DOHH2 (cell line): Measurements from ENCODE around the gene CRLF1.
A peak's percentile ranks its signal among the peaks of the same experiment; 100 is the strongest.

Source experiments
- H3F3A ChIP-seq: fragments of 200-600 bp; sonication (generic), shearing (Covaris generic); 2 replicates; pipeline ENCODE4 v1.6.0; 2016; ENCODE audit warnings: antibody characterized with exemption, mild to moderate bottlenecking; ENCODE audit not compliant: control insufficient read depth, insufficient read depth
- H3K27ac ChIP-seq: fragments of 200-600 bp; sonication (generic); 2 replicates; pipeline ENCODE4 v1.5.1; 2014; ENCODE audit warnings: low read depth, mild to moderate bottlenecking, low read length, moderate library complexity
- H3K27me3 ChIP-seq: fragments of 200-600 bp; sonication (generic); 2 replicates; pipeline ENCODE4 v1.6.1; 2014; ENCODE audit warnings: mild to moderate bottlenecking, low read length, mixed read lengths; ENCODE audit not compliant: control insufficient read depth
- H3K36me3 ChIP-seq: fragments of 200-600 bp; sonication (generic); 2 replicates; pipeline ENCODE4 v1.6.1; 2014; ENCODE audit warnings: mild to moderate bottlenecking, low read length, moderate library complexity, mixed read lengths; ENCODE audit not compliant: control insufficient read depth
- H3K4me1 ChIP-seq: fragments of 200-600 bp; sonication (generic); 2 replicates; pipeline ENCODE4 v1.6.1; 2014; ENCODE audit warnings: mild to moderate bottlenecking, low read length, mixed read lengths; ENCODE audit not compliant: control insufficient read depth
- H3K4me2 ChIP-seq: fragments of 200-600 bp; sonication (generic); 2 replicates; pipeline ENCODE4 v1.6.0; 2014; ENCODE audit warnings: mild to moderate bottlenecking, low read length, moderate library complexity
- H3K4me3 ChIP-seq: fragments of 200-600 bp; sonication (generic); 2 replicates; pipeline ENCODE4 v1.5.1; 2014; ENCODE audit warnings: mild to moderate bottlenecking, low read length, mixed read lengths
- H3K79me2 ChIP-seq: fragments of 200-600 bp; sonication (generic); 2 replicates; pipeline ENCODE4 v1.6.1; 2014; ENCODE audit warnings: mild to moderate bottlenecking, low read length, mixed read lengths; ENCODE audit not compliant: control insufficient read depth
- H3K9me2 ChIP-seq: fragments of 200-600 bp; sonication (generic); replicated peaks from 2 replicates; pipeline ENCODE4 v1.6.1; 2014; ENCODE audit warnings: mild to moderate bottlenecking, low read length, mixed read lengths; ENCODE audit not compliant: control insufficient read depth
- H3K9me3 ChIP-seq: fragments of 200-600 bp; sonication (generic); 2 replicates; pipeline ENCODE4 v1.6.1; 2014; ENCODE audit warnings: antibody characterized with exemption, low read length, mixed read lengths; ENCODE audit not compliant: control insufficient read depth, insufficient read depth
- H4K20me1 ChIP-seq: fragments of 200-600 bp; sonication (generic); 2 replicates; pipeline ENCODE4 v1.6.0; 2014; ENCODE audit warnings: low read depth, mild to moderate bottlenecking, antibody characterized with exemption, low read length, moderate library complexity; ENCODE audit not compliant: control insufficient read depth, insufficient read depth
- EZH2phosphoT487 ChIP-seq: fragments of 200-600 bp; sonication (generic); IDR thresholded peaks from 2 replicates; pipeline ENCODE4 v1.6.1; 2017; ENCODE audit warnings: borderline replicate concordance, mild to moderate bottlenecking, antibody characterized with exemption, low read length, moderate library complexity, mixed read lengths
- TF ChIP-seq, protein P1 (sequence below): fragments of 200-600 bp; sonication (generic); IDR thresholded peaks from one replicate; pipeline ENCODE4 v1.5.1; 2014; ENCODE audit warnings: antibody characterized with exemption, mild to moderate bottlenecking, low read depth, low read length; ENCODE audit not compliant: poor library complexity, severe bottlenecking

Gene CRLF1

DNA sequence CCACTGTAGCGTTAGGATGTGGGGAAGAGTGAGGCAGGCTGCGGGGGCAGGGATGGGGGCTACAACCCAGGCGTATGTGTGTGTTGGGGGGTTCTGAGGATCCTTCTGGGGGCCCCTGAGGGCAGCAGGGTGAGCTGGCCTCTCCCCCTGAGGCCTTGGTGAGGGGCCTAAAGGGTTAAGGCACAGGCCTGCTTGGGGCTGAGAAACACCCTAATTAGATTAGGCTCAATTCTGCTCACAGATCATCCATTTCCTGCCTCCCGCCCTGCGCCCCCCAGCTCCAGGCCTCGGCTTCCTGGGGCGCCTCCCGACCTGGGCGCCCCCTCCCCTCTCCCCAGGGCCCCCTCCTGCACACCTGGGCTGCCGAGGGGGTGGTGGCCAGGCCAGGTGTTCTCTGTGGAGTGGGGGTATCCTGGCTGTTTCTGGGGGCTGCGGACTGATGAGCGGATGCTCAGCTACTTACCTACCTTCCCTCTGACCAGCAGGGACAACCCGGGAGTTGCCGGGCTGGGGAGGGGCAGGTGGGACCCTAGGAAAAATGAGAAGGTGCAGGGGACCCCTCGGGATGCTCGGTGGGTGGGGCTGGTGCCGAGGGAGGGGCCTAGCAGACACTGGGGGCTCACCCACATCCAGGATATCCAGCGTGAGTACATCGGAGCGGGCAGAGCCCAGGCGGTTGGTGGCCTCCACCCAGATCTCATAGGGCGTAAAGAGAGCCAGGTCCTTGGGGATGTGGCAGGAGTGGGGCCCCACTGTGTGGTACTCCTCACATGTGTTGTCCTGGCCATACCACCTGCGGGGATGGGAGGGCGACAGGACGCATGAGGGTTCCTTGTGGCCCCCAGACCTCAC is 8.6 kb downstream of the CRLF1 start:
- Histone ChIP-seq H4K20me1 (no peaks in the 10 kb centered on the region), H3K4me2 (peak overlapping the region; percentile 14; the same call in 1 of the 2 replicates), H3K4me1 (peaks cover 32% of the 10 kb centered on the region), H3K27me3 (peaks cover 12% of the 10 kb centered on the region), H3K79me2 (no peaks in the 10 kb centered on the region; the same call in 1 of the 2 replicates), H3K36me3 (no peaks in the 10 kb centered on the region), H3K9me2 (no peaks in the 10 kb centered on the region), H3K4me3 (no peak overlapping the region), H3K9me3 (no peaks in the 10 kb centered on the region), H3F3A (no peaks in the 10 kb centered on the region), H3K27ac (no peak overlapping the region)
- TF ChIP-seq, protein P1, sequence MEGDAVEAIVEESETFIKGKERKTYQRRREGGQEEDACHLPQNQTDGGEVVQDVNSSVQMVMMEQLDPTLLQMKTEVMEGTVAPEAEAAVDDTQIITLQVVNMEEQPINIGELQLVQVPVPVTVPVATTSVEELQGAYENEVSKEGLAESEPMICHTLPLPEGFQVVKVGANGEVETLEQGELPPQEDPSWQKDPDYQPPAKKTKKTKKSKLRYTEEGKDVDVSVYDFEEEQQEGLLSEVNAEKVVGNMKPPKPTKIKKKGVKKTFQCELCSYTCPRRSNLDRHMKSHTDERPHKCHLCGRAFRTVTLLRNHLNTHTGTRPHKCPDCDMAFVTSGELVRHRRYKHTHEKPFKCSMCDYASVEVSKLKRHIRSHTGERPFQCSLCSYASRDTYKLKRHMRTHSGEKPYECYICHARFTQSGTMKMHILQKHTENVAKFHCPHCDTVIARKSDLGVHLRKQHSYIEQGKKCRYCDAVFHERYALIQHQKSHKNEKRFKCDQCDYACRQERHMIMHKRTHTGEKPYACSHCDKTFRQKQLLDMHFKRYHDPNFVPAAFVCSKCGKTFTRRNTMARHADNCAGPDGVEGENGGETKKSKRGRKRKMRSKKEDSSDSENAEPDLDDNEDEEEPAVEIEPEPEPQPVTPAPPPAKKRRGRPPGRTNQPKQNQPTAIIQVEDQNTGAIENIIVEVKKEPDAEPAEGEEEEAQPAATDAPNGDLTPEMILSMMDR = no peak
- no peak for TF ChIP-seq EZH2phosphoT487

DNA sequence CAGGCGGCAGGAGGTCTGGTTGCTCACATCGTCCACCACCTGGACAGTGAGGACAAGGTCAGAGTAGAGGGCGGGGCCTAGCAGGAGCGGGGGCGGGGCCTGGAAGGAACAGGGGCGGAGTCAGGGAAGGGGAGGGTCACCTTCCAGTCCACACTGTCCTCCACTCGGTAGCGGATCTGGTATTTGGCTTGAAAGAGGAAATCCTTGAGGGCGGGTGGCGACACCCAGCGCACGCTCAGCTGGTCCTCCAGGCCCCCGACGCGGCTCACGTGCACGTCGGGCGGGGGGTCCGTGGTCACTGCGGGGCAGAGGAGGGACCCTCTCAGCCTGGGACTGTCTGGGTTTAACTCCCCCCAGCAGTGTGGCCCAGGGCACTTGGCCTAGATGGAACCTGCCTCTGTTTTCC is 9.8 kb downstream of the CRLF1 start:
- H4K20me1 ChIP-seq = no peaks in the 10 kb centered on the region
- peaks cover 35% of the 10 kb centered on the region for H3K4me1 ChIP-seq
- H3K4me2 ChIP-seq = no peak overlapping the region
- H3K9me2 ChIP-seq = no peaks in the 10 kb centered on the region
- peaks cover 3% of the 10 kb centered on the region; the same call in 1 of the 2 replicates for H3F3A ChIP-seq
- TF ChIP-seq, protein P1 = no peak
- TF ChIP-seq EZH2phosphoT487 = no peak
- H3K27me3 ChIP-seq = peaks cover 5% of the 10 kb centered on the region
- no peak overlapping the region for H3K4me3 ChIP-seq
- no peak overlapping the region for H3K27ac ChIP-seq
- H3K79me2 ChIP-seq = no peaks in the 10 kb centered on the region; the same call in 1 of the 2 replicates
- peaks cover 6% of the 10 kb centered on the region for H3K36me3 ChIP-seq
- no peaks in the 10 kb centered on the region for H3K9me3 ChIP-seq

DNA sequence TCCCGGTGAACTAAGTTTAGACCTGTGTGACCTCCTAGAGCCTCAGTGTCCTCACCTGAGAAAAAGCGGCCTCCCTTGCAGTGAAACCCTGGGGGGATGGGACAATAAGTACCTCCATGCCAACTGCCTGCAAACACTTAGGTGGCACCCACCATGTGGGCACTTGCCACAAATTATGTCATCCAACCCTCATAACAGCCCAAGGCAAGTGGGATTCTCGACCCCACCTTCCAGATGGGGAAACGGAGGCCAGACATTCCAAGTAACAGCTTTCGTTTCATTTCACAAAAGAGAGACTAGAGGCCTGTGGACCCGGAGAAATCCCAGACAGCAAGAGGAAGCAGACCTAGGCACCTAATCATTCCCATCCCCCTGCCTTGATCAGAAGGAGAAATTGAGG is 11.1 kb downstream of the CRLF1 start:
- Histone ChIP-seq H3F3A (peaks cover 3% of the 10 kb centered on the region; the same call in 1 of the 2 replicates), H3K27ac (no peak overlapping the region), H3K9me3 (no peaks in the 10 kb centered on the region), H3K79me2 (peaks cover 5% of the 10 kb centered on the region), H4K20me1 (no peaks in the 10 kb centered on the region), H3K4me2 (no peak overlapping the region), H3K27me3 (0 out of 2 replicates have a peak, but pooled peaks cover 3% of the 10 kb centered on the region), H3K9me2 (no peaks in the 10 kb centered on the region), H3K4me1 (peaks cover 41% of the 10 kb centered on the region), H3K36me3 (peaks cover 14% of the 10 kb centered on the region), H3K4me3 (no peak overlapping the region)
- TF ChIP-seq EZH2phosphoT487 = no peak
- TF ChIP-seq, protein P1 = no peak
